Ascending aorta (tissue), 2 donors: ENCODE measurements around the gene CWF19L2. TPM values are rescaled to one million over a fixed set of nuclear protein-coding genes. Genes with fewer than 3 reads are reported as not detected.
"Not testable (repeated sequence)": the region's sequence is repeated elsewhere in the genome, so short reads cannot be mapped to it uniquely, and the experiment has no call there.

Experiments used
- DNase-seq, 2 donors: peaks; one replicate each; pipeline ENCODE4 v3.0.0-alpha.2; 2019; ENCODE audit warnings: low spot score in 2 of 2
- H3K27ac ChIP-seq, 2 donors: fragments of 200-600 bp; sonication (generic); one replicate each; pipeline ENCODE4 v1.5.1; 2016 to 2017; ENCODE audit warnings: mild to moderate bottlenecking in 1 of 2
- H3K27me3 ChIP-seq: fragments of 200-600 bp; sonication (generic); one replicate; pipeline ENCODE4 v1.5.1; 2017
- H3K36me3 ChIP-seq, 2 donors: fragments of 200-600 bp; sonication (generic); one replicate each; pipeline ENCODE4 v1.5.1; 2016
- H3K4me1 ChIP-seq, 2 donors: fragments of 200-600 bp; sonication (generic); one replicate each; pipeline ENCODE4 v1.5.1; 2016 to 2017; ENCODE audit warnings: mild to moderate bottlenecking in 1 of 2
- H3K4me3 ChIP-seq, 2 donors: fragments of 200-600 bp; sonication (generic); one replicate each; pipeline ENCODE4 v1.5.1; 2016 to 2017; ENCODE audit warnings: mild to moderate bottlenecking in 1 of 2
- H3K9me3 ChIP-seq, 2 donors: fragments of 200-600 bp; sonication (generic); one replicate each; pipeline ENCODE4 v1.5.1; 2016
- CTCF ChIP-seq, 3 experiments: fragments of 200-600 bp in 2 of 3; fragments of 450-650 bp in 1 of 3; sonication (generic) in 2 of 3; IDR thresholded peaks; one replicate each; pipeline ENCODE4 v1.5.1; 2016 to 2019; ENCODE audit warnings: antibody characterized with exemption in 3 of 3, mild to moderate bottlenecking in 1 of 3, moderate library complexity in 1 of 3
- intact Hi-C: fragments of 100-400 bp; cut with DNase I; formaldehyde crosslinking; loops from one replicate; pipeline ENCODE4 v1.15.1; 2023
- total RNA-seq: library from RNA; depleted of rRNA; stranded (reverse); fragments of >200 nt; gene quantifications from one replicate; pipeline ENCODE4 v1.1.0, GENCODE V29; 2016

The CWF19L2 gene
- total RNA-seq, 1 donor from 2014 or later = 10.2 TPM

DNA sequence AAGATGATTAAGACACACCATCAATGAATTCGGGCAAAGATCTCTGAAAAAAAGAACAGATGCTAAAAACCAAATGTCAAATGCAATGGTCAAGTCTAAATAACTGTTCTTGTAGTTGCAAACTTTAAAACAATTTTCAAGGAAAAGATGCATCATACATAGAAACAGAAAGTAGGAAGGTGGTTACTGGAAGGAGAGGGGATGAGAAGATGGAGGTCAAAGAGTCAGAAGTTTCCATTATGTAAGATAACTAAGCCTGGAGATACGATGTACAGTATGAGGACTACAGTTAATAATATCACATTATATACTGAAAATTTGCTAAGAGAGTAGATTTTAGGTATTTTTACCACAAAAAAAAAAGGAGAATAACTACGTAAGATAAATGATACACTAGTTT lies 27.1 kb downstream of the CWF19L2 start:
- Histone ChIP-seq H3K27me3 (no peaks in the 10 kb centered on the region), H3K27ac (no peak overlapping the region), H3K9me3 (no peaks in the 10 kb centered on the region), H3K4me3 (no peak overlapping the region), H3K36me3 (peaks cover 8 to 14% of the 10 kb centered on the region in 2 donors), H3K4me1 (no peaks in the 10 kb centered on the region)
- no peak for TF ChIP-seq CTCF (IDR thresholded peaks at IDR 0.05)
- DNase-seq = no peak
- intact Hi-C loops = no loop called here

- H3K9me3 ChIP-seq = no peaks in the 10 kb centered on the region
- no peak overlapping the region for H3K4me3 ChIP-seq
- no peak overlapping the region for H3K27ac ChIP-seq
- intact Hi-C loops = no loop called here
- no peaks in the 10 kb centered on the region for H3K27me3 ChIP-seq
- H3K4me1 ChIP-seq = no peaks in the 10 kb centered on the region
- H3K36me3 ChIP-seq = peaks cover 8 to 17% of the 10 kb centered on the region in 2 donors
- TF ChIP-seq CTCF (IDR thresholded peaks at IDR 0.05) = no peak
- DNase-seq = no peak
Measured at GRCh38 chr11:107427569-107428180, 29.9 kb downstream of the CWF19L2 start.

GRCh38 chr11:107413352-107413751 lies 44.3 kb downstream of the CWF19L2 start:
- H3K9me3 ChIP-seq = no peaks in the 10 kb centered on the region
- no peak for DNase-seq
- H3K27ac ChIP-seq = no peak overlapping the region
- no peak for TF ChIP-seq CTCF (IDR thresholded peaks at IDR 0.05)
- H3K36me3 ChIP-seq = peaks cover 11 to 54% of the 10 kb centered on the region in 2 donors
- H3K4me1 ChIP-seq = no peaks in the 10 kb centered on the region
- intact Hi-C loops = no loop called here
- H3K27me3 ChIP-seq = no peaks in the 10 kb centered on the region
- H3K4me3 ChIP-seq = no peak overlapping the region

DNA sequence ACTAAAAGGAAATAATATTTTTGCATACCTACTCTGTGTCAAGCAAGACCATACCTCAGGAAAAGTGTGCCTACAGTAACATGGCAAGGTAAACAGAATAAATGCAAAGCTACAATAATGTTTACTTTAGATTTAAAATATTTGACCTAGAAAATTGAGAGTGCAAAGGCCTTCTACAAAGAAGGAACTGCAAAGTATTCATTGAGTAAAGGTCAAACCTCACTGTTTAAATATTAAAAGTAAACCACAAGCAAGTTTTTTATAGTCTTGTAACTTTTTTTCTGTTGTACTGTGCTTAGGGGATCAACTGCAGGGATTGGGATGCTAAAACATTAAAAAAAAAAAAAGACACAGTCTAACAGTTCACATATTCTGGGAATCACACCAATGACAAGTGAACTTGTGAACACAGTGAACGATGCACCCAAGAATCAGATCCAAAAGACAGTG lies 48.8 kb downstream of the CWF19L2 start:
- H3K4me3 ChIP-seq = no peak overlapping the region
- DNase-seq = no peak
- no peaks in the 10 kb centered on the region for H3K27me3 ChIP-seq
- peaks cover 0 to 28% of the 10 kb centered on the region in 2 donors for H3K36me3 ChIP-seq
- intact Hi-C loops = no loop called here
- TF ChIP-seq CTCF (IDR thresholded peaks at IDR 0.05) = no peak
- no peaks in the 10 kb centered on the region for H3K4me1 ChIP-seq
- H3K9me3 ChIP-seq = no peaks in the 10 kb centered on the region
- no peak overlapping the region for H3K27ac ChIP-seq

GRCh38 chr11:107405260-107405659 lies 52.4 kb downstream of the CWF19L2 start:
- H3K4me1 ChIP-seq = no peaks in the 10 kb centered on the region
- no peak overlapping the region for H3K4me3 ChIP-seq
- H3K27me3 ChIP-seq = no peaks in the 10 kb centered on the region

GRCh38 chr11:107401131-107401530 lies 56.5 kb downstream of the CWF19L2 start:
- H3K4me3 ChIP-seq, DNase-seq, H3K4me1 ChIP-seq, H3K9me3 ChIP-seq, H3K27me3 ChIP-seq, H3K27ac ChIP-seq, intact Hi-C loops: not testable (repeated sequence)
- H3K36me3 ChIP-seq = peaks cover 4 to 26% of the 10 kb centered on the region in 2 donors

More at GRCh38 chr11:107405260-107405659, 52.4 kb downstream of the CWF19L2 start:
- H3K36me3 ChIP-seq = peaks cover 4 to 14% of the 10 kb centered on the region in 2 donors
- no peak for TF ChIP-seq CTCF (IDR thresholded peaks at IDR 0.05)
- H3K9me3 ChIP-seq = no peaks in the 10 kb centered on the region
- intact Hi-C loops = no loop called here
- no peak for DNase-seq
- H3K27ac ChIP-seq = no peak overlapping the region
